Activated naive CD4-positive, alpha-beta T cell treated with anti-CD3 and anti-CD28 coated beads, Interleukin-2, amount 50 U/mL, for 16 hours (primary cell): ENCODE results near the gene RPS6KC1.
"Not testable (repeated sequence)": the region's sequence is repeated elsewhere in the genome, so short reads cannot be mapped to it uniquely, and the experiment has no call there.

ENCODE experiments used
- DNase-seq: peaks from one replicate; pipeline ENCODE4 v3.0.0-alpha.2; 2020

The RPS6KC1 gene

DNA sequence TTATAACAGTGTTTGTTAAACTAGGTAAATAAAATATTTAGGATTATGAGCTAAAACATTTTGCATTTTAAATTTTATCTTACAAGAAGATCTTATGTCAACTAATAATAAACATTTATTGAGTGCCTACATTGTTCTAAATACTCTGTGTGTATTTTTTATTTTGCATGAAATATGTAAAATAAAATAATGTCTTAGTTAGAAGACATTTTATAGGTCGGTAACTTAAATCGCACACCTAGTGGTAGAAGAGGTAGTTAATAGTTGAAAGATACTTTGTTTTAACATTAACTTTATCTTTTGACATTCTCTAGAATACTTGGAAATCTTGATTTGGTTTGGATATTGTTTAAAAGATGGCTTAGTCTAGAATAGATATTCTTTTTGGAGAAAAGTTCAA is 60.5 kb downstream of the RPS6KC1 start:
- DNase-seq = no peak

DNA sequence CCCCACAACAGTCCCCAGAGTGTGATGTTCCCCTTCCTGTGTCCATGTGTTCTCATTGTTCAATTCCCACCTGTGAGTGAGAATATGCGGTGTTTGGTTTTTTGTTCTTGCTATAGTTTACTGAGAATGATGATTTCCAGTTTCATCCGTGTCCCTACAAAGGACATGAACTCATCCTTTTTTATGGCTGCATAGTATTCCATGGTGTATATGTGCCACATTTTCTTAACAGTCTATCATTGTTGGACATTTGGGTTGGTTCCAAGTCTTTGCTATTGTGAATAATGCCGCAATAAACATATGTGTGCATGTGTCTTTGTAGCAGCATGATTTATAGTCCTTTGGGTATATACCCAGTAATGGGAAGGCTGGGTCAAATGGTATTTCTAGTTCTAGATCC is 61.7 kb downstream of the RPS6KC1 start:
- DNase-seq = not testable (repeated sequence)

DNA sequence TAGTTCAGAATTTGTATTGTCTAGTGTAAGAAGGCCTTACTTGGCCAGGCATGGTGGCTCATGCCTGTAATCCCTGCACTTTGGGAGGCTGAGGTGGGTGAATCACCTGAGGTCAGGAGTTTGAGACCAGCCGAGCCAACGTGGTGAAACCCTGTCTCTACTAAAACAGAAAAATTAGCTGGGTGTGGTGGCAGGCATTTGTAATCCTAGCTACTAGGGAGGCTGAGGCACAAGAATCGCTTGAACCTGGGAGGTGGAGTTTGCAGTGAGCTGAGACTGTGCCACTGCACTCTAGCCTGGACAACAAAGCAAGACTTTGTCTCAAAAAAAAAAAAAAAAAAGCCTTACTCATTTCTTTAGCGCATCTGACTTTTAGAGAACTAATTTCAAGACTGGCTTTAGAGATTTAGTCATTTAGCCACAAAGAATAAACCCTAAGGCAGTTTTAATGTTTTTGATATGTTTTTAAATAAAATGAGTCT is 66.7 kb downstream of the RPS6KC1 start:
- not testable (repeated sequence) for DNase-seq

DNA sequence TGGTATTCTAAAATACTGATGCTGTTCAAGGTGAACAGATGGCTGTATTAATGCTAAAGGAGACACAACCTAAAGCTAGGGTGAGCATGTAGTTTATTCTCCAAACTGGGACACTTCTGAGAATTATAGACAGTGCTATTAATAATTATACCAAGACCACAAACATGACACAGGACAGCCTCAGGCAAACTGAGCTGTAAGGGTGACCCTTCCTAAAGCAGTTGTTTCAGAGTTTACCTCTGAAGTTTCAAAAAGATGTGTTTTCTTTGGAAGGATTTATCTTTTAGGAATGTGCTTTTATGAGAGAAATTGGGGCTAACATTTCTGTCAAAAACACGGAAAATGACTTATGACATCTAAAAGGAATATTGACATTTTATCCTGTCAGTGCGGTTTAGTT is 68.8 kb downstream of the RPS6KC1 start:
- no peak for DNase-seq

DNA sequence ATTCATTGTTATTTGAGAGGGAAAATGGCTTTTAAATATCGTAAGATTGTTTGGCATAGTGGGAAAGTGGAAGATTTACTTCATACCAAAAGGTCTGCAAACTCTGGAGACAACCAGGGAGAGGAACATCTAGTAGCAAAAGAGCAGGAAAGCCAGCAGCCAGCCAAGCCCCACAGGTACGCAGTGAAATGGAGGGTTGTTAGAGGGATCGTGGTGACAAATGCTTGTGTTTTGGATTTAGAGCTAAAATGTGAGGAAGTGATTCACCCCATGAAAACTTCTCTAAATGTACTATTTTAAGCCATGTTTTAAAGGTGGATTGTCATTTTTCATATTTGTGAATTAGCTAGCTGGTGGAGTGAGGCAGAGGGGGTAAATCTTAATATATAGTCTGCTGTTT is 69.3 kb downstream of the RPS6KC1 start:
- no peak for DNase-seq

DNA sequence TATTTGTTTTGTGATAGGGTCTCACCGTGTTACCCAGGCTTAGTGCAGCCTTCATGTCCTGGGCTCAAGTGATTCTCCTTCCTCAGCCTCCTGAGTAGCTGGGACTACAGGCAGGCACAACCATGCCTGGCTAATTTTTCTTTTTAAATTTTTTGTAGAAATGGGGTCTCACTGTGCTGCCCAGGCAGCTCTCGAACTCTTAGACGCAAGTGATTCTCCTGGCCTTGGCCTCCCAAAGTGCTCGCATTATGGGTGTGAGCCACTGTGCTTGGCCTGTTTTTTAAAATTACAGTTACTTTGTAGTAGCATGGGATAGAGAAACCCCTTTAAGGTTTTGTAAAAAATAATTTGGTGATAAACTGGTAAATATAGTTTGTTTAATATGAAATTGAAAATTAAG is 69.9 kb downstream of the RPS6KC1 start:
- no peak for DNase-seq

DNA sequence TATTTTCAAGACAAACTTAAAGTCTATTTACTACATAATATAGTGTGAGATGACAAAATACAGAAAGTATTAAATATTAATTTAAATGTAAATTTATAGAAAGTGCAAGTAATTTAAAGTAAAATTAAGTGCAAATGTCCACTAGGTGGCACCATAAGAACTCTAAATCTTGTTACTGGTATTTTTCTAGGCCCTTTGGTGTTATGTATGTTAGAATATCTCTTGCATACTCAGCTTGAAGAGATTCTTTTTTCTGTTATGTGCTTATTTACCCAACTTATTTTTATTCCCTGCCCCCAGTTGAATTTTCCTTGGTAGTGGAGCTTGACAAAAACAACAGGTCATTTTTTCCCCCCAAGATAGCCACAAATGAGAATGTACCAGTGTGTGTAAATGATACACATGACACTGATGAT is 71.5 kb downstream of the RPS6KC1 start:
- DNase-seq = no peak

DNA sequence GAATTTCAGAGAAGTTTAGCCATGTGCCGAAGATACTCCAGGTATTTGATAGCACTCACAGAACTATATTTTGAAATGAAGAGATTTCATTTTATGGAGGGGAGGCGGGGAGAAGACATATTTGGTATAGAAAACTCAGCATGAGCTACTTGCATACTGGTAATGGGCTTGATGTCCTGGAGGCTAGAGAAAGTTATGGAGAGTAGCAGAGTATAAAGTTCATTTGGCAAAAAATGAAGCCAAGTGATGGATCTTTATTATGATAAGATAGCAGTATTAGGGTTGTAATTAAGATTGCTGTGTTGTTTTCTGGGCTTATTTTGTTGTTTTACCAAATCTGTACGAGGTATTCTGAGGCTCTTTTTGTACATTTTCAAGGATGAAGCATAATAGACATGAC is 72.0 kb downstream of the RPS6KC1 start:
- DNase-seq = no peak

DNA sequence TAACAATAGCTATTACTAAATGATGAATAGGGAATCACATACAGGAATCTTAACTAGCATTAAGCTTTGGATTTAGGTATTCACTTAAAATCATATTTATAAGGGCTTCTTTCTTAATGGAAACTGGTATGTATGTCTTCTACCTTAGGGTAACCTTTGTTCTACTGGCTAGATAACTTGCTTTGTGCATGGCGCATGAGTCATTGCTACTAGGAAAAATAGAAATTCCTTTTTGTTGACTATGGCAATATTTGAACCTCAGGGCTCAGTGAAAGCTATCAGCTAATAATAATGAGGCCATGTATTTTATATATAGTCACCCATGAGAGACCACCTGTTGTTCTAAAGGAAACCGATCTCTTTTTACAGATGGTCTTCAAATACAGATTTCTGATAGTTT is 72.5 kb downstream of the RPS6KC1 start:
- no peak for DNase-seq

DNA sequence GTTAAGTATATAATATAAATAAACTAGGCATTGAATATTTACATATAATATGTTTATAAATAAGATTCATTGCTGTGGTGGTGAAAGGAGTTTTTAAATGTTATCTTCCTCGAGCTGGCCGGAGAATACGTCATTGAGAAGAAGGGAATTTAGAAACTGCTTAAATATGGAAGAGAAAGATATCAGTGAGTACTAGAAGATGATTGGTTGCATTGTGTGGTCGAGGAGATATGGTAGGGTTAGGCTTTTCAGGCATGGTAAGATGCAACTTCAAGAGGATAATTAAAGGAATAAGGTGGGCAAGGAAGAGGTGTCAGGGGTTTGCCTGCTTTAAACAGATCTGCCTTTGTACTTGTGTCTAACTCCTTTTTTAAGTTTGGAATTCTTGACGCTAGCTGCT is 73.5 kb downstream of the RPS6KC1 start:
- no peak for DNase-seq

DNA sequence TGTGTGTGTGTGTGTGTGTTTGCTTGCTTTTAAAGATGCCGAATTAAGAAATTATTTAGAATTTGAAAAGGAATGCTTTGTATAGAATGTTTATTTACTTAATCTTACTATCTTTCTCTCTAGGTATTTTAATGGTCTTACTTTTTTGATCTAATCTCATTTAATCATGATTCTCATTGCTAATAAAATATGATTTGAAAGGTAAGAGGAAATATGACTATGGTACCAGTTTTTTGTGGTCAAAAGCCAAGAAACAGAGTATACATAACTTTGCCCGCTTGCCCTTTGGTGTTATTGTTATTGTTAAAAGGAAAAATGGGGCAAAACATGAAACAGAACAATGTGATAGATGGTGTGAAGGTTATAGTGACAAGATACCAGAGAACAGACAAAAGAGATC is 74.6 kb downstream of the RPS6KC1 start:
- DNase-seq = no peak

DNA sequence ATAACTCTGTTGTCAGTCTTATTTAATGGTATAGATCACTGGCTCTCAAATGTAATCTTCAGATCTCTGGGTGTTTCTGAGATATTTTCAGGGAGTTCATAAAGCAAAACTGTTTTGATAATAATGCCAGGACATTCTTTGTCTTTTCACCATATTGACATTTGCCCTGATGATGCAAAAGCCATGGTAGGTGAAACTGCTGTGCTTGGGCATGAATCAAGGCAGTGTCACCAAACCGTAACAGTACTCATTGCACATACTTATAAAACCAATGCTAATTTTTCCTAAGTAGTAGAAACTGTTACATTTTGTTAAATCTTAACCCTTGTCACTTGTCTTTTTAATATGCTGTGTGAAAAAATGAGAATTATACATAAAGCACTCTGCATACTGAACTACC is 76.0 kb downstream of the RPS6KC1 start:
- no peak for DNase-seq

DNA sequence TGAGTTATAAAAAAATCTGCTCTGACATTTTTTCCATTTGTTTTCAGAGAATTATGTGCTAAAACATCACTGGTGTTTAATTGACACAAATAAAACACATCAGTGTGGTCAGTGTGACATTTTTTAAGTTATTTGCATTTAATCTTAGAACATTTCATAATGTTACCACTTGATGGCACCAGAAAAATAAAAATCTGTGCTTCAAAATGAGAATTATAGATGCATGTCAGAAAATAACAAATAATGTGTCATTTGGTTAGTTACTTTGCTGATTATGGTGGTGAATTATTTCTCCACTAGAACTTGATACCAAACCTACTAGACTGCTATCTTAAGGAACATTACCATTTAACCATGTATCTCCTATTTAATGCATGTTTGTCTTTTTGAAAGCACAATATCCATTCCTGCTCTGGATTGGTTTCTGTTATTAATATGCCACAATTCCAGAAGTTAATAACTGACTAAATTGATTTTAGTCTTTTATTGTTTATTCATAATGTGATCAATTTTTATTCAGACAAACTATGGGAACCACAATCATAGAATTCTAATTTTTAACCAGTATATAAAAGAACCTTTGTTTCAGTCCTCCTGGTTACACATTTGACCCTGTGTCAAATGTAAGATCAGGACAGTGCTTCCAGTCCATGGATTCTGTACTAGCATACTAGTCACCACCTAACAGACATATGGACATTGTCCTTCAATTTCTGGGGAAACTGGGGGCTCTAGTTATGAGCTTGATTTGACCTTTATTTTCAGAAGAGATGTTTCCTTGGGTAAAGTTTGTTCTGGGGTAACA is 81.0 kb downstream of the RPS6KC1 start:
- DNase-seq = no peak

DNA sequence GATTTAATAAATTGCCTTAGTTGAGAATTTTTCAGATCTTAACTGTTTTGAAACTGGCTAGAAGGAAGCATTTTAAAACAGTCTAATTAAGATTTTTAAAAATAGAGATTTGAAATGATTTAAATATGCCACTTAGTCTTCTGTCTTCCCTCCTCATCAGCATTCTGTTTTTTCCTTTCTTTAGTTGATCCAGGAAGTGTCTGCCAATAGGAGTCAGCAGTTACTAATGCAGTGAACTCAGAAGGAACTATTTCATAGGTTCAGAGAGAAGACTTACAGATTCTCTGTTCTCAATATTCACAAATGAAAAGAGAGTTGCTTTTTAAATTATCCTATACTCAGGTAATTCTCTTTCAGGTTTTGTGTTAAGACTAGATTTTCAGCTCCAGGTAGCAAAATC is 84.5 kb downstream of the RPS6KC1 start:
- no peak for DNase-seq

DNA sequence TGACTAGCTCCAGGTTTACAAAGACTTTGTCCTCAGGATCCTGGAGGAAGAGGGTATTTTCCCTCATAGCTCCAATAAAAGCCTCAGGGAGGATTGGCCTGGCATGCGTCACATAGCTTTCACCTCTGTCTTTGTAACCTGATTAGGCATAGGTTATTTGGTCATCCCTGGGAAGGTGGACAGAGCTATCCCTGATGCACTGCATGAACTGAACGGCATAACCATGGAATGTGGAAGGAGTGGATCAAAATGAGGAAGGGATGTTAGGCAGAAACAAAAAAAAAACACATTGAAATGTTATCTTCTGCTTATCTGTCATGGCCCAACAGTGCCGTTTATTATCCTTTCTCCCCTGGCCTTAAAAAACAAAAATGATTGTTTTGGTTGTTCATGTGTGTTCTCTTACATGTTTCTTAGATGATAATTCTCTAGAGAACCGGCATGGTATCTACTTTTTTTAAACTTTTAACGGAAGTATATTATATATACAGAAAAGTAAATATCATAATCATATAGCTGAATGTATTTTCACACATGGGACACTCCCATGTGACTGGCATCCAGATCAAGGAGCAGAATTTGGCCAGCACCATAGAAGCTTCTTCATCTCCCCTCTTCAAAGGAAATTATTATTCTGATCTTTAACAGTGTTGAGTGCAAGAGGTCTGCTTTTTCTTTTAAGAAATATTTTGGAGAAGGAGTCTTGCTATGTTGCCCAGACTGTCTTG is 85.3 kb downstream of the RPS6KC1 start:
- DNase-seq = no peak

DNA sequence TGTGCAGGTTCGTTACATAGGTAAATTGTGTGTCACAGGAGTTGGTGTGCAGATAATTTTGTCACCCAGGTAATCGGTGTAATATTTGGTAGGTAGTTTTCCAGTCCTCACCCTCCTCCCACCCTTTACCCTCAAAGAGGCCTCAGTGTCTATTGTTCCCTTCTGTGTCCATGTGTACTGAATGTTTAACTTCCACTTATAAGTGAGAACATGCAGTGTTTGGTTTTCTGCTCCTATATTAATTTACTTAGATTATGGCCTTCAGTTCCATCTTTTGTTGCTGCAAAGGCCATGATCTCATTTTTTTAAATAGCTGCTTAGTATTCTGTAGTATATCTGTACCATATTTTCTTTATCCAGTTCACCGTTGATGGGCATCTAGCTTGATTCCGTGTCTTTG is 87.3 kb downstream of the RPS6KC1 start:
- DNase-seq = no peak

DNA sequence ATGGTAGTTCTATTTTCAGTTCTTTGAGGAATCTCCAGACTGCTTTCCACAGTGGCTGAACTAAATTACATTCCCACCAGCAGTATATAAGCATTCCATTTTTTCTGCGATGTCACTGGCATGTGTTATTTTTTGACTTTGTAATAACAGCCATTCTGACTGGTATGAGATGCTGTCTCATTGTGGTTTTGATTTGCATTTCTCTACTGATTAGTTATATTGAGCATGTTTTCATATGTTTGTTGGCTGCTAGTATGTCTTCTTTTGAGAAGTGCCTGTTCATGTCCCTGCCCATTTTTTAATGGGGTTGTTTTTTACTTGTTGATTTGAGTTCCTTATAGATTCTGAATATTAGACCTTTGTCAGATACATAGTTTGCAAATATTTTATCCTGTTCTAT is 87.9 kb downstream of the RPS6KC1 start:
- no peak for DNase-seq

DNA sequence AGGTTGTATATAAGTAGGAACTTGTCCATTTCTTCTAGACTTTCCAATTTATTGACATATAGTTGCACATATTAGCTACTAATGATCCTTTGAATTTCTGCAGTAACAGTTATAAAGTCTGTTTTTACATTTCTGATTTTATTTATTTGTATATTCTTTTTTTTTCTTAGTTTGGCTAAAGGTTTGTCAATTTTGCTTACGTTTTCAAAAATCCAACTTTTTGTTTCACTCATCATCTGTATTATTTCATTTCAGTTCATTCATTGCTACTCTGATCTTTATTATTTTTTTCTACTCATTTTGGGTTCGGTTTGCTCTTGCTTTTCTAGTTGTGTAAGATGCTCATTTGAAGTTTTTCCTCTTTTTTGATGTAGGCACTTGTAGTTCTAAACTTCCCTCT is 97.9 kb downstream of the RPS6KC1 start:
- DNase-seq = no peak

DNA sequence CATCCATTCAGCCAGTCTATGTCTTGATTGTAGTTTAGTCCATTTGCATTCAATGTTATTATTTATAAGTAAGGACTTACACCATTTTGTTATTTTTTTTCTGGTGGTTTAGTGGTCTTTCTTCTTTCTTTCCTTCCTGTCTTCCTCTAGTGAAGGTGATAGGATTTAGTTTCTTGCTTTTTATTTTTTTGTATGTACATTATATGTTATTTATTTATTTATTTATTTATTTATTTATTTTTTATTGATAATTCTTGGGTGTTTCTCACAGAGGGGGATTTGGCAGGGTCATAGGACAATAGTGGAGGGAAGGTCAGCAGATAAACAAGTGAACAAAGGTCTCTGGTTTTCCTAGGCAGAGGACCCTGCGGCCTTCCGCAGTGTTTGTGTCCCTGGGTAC is 99.0 kb downstream of the RPS6KC1 start:
- not testable (repeated sequence) for DNase-seq

DNA sequence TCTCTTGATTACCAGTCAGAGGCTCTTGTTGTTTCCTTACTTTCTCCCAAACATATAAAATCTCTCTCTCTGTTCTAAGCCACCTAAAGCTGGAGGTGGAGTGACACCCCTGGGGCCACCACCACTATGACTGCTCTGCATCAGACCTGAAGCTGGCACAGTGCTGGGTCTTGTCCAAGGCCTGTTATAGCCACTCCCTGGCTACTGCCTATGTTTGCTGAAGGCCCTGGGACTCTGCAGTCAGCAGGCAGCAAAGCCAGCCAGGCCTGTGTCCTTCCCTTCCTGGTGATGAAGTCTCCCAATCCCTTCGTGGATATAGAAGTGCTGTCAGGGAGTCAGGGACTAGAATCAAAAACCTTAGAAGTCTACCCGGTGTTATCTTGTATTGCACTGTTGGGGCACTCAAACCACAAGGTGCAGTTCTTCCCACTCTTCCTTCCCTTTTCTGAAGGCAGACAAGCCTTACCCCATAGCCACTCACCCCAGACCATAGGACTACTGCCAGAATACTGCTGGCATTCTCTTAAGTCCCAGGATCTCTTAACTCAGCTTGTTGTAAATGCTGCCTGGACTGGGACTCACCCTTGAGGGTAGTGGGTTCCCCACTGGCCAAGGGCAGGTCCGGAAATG is 103.1 kb downstream of the RPS6KC1 start:
- DNase-seq = no peak

DNA sequence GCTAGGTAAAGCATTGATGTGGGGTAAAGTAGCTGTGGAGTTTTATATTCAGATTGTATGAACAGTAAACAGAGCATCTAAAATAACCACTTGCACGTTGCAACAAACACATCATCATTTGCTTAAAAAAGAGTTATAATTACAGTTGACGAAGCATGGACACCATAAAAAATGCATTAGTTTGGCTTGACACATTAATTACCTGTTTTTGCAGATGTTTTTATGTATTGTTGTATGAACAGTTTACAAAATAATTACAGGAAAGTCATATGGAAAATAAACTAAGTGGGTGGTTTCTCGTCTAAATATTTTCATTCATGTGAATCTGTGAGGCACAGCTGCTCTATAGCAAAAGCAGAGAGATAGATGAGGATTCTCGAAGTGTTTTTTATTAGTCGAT is 108.3 kb downstream of the RPS6KC1 start:
- no peak for DNase-seq

DNA sequence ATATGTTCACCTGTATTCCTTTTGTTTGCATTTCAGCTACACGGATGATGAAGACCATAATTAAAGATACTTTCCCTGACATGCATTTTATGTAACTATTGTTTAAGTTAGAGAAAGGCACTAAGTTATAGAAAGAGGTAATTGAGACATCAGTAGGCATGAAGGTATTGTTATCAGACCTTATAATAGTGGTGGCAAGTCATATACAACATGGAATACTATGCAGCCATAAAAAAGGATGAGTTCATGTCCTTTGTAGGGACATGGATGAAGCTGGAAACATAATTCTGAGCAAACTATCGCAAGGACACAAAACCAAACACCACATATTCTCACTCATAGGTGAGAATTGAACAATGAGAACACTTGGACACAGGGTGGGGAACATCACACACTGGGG is 109.4 kb downstream of the RPS6KC1 start:
- not testable (repeated sequence) for DNase-seq

DNA sequence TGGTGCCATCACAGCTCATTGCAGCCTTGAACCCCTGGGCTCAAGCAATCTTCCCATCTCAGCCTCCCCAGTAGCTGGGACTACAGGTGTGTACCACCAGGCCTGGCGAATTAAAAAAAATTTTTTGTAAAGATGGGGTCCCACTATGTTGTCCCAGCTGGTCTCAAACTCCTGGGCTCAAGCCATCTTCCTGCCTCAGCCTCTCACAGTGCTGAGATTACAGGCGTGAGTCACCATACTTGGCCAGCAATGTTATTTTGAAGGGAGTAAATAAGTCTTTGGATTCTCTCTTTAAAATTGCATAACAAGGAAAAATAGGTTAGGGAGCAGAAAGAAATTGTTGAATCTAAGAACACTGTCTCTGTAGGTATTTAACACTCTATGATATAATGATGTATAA is 111.3 kb downstream of the RPS6KC1 start:
- no peak for DNase-seq

DNA sequence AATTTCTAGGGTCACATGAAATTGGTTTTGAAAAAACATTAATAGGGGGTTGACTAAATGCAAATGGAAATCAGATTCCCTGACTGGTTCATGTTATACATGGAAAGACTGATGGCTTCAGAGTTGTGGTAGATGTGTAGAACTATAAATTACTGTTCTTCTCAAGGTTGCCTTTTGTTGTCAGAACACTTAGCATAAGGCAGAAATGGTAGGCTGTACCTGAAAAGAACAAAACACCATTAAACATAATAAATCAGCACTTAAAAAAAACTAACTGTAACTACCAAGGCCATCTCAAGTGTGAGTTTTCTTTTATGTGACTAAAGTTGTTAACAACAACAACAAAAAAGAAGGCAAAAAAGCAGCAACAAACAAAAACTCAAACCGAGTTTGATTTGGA is 111.8 kb downstream of the RPS6KC1 start:
- no peak for DNase-seq
